ENCODE measurements around the gene COTL1. TPM values are rescaled to one million over a fixed set of nuclear protein-coding genes. Genes with fewer than 3 reads are reported as not detected.
"Not testable (repeated sequence)": the region's sequence is repeated elsewhere in the genome, so short reads cannot be mapped to it uniquely, and the experiment has no call there.

The COTL1 gene
- total RNA-seq, 4 donors from 2014 or later, result 29.9 to 84.9 (median 52.6) TPM

DNA sequence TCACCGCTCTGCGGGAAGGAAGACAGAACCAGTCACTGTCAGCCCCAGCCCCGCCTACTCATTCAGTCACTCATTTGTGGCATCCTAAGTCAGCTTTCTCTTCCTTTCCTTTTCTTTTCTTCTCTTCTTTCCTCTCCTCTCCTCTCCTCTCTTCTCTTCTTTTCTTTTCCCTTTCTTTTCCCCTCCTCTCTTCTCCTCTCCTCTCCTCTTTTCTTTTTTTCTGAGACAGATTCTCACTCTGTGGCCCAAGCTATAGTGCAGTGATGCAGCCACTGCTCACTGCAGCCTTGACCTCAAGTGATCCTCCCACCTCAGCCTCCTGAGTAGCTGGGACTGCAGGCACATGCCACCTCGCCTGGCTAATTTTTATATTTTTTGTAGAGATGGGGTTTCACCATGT, 19.8 kb upstream of the COTL1 start:
- no peak overlapping the region for H3K4me3 ChIP-seq
- TF ChIP-seq CTCF (IDR thresholded peaks at IDR 0.05) (no peak), EP300 (IDR thresholded peaks at IDR 0.05) (no peak), POLR2A (IDR thresholded peaks at IDR 0.05) (no peak)
- WGBS, 2 donors, result 75 to 78% methylated on average over 4 of the region's 4 CpGs
- no peaks in the 10 kb centered on the region for H3K36me3 ChIP-seq
- no peaks in the 10 kb centered on the region for H3K27me3 ChIP-seq
- H3K9me3 ChIP-seq, result no peaks in the 10 kb centered on the region
- peaks cover 0 to 45% (median 18%) of the 10 kb centered on the region in 4 donors for H3K4me1 ChIP-seq
- H3K27ac ChIP-seq, result no peak overlapping the region
- no peak for DNase-seq (ENCODE audit: low spot score in 2 of 2)

GRCh38 chr16:84635702-84636101, 17.8 kb upstream of the COTL1 start:
- Histone ChIP-seq H3K36me3 (no peaks in the 10 kb centered on the region), H3K27ac (peak overlapping the region in 1 of 4 donors; percentile 39), H3K9me3 (no peaks in the 10 kb centered on the region), H3K27me3 (no peaks in the 10 kb centered on the region), H3K4me3 (no peak overlapping the region), H3K4me1 (peaks cover 0 to 32% (median 5%) of the 10 kb centered on the region in 4 donors)
- 50 to 51% methylated on average over 8 of the region's 8 CpGs for WGBS, 2 donors
- TF ChIP-seq POLR2A (IDR thresholded peaks at IDR 0.05) (no peak), EP300 (IDR thresholded peaks at IDR 0.05) (peak in 1 of 2 donors; percentile 50)
- DNase-seq (ENCODE audit: low spot score in 2 of 2), result no peak

DNA sequence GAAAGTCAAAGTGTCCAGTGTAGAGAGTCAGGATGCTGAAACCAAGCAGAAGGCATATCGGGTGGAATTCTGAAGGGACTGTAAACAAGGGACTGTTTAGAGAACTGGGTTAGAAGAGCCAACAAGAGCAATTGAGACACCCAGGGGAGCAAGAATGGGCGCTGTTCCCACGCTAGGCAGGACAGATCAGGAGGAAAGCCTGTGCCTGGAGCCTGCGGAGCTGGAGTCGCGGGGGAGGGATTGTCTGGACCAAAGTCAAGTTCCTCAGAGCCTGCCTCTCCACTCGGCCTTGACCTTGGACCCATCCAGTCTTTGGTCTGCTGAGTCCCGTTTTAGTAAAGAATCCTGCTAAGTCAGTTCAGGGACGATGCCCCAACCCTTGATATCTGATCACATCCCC, 15.7 kb upstream of the COTL1 start:
- TF ChIP-seq CTCF (IDR thresholded peaks at IDR 0.05) (no peak), EP300 (IDR thresholded peaks at IDR 0.05) (peak in 1 of 2 donors; percentile 68)
- Histone ChIP-seq H3K4me1 (peaks cover 0 to 32% (median 5%) of the 10 kb centered on the region in 4 donors), H3K9me3 (no peaks in the 10 kb centered on the region), H3K27me3 (no peaks in the 10 kb centered on the region), H3K4me3 (no peak overlapping the region), H3K27ac (peak overlapping the region in 2 of 4 donors; percentile 12 to 61), H3K36me3 (no peaks in the 10 kb centered on the region)
- peak; percentile 76 to 77 for DNase-seq (ENCODE audit: low spot score in 2 of 2)
- 15 to 36% methylated on average over 9 of the region's 9 CpGs for WGBS, 2 donors

DNA sequence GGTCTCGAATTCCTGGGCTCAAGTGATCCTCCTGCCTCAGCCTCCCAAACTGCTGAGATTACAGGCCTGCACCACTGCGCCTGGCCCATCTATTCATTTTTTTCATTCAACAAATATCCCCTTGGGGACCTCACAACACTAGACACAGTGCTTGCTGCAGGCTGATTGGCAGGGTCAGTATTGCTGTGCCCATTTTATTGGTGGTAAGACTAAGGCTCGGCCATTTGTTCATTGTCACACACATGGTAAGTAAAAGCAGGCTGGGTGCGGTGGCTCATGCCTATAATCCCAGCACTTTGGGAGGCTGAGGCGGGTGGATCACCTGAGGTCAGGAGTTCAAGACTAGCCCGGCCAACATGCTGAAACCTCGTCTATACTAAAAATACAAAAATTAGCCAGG, 15.0 kb upstream of the COTL1 start:
- H3K27ac ChIP-seq, result peak overlapping the region in 1 of 4 donors; percentile 12
- not testable (repeated sequence) for H3K4me3 ChIP-seq; H3K27me3 ChIP-seq; DNase-seq (ENCODE audit: low spot score in 2 of 2); H3K36me3 ChIP-seq; H3K9me3 ChIP-seq
- 92 to 93% methylated on average over 7 of the region's 7 CpGs for WGBS, 2 donors
- peaks cover 0 to 32% (median 5%) of the 10 kb centered on the region in 4 donors for H3K4me1 ChIP-seq

GRCh38 chr16:84631886-84632285, 14.0 kb upstream of the COTL1 start:
- Histone ChIP-seq H3K9me3 (no peaks in the 10 kb centered on the region), H3K4me3 (no peak overlapping the region), H3K27ac (no peak overlapping the region), H3K4me1 (peaks cover 0 to 32% (median 5%) of the 10 kb centered on the region in 4 donors), H3K36me3 (no peaks in the 10 kb centered on the region), H3K27me3 (no peaks in the 10 kb centered on the region)
- TF ChIP-seq CTCF (IDR thresholded peaks at IDR 0.05), result no peak
- TF ChIP-seq EP300 (IDR thresholded peaks at IDR 0.05), result no peak
- WGBS, 2 donors, result 71 to 81% methylated on average over 6 of the region's 6 CpGs
- DNase-seq (ENCODE audit: low spot score in 2 of 2), result no peak

DNA sequence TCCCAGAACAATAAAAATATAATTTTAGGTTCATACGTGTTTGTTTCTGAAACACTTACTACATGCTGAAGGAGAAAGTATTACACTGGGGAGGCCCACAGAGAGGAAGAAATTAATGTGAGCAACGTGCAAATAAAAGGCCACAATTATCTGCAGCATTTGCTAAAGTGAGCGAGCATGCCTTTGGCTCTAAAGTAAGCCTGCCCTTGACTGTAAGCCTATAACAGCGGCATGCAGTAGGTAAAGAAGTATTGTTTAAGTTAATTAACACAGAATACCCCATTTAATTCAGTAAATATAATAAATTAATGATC, 13.2 kb upstream of the COTL1 start:
- Histone ChIP-seq H3K27ac (no peak overlapping the region), H3K4me1 (peaks cover 0 to 30% (median 5%) of the 10 kb centered on the region in 4 donors), H3K9me3 (no peaks in the 10 kb centered on the region), H3K4me3 (no peak overlapping the region), H3K36me3 (no peaks in the 10 kb centered on the region), H3K27me3 (no peaks in the 10 kb centered on the region)
- TF ChIP-seq CTCF (IDR thresholded peaks at IDR 0.05) (no peak), POLR2A (IDR thresholded peaks at IDR 0.05) (no peak), EP300 (IDR thresholded peaks at IDR 0.05) (no peak)
- 79 to 81% methylated on average over 4 of the region's 4 CpGs for WGBS, 2 donors
- no peak for DNase-seq (ENCODE audit: low spot score in 2 of 2)
